ENCODE measurements around the gene TRAPPC2L.

Gene TRAPPC2L

GRCh38 chr16:88867581-88868246 lies 10.8 kb downstream of the TRAPPC2L start:
- Histone ChIP-seq H3K27ac (ENCODE audit: low read depth, low read length) (no peak overlapping the region), H3K9ac (ENCODE audit: low read depth in 1 of 2, low read length in 2 of 2) (no peak overlapping the region), H3K36me3 (ENCODE audit: control insufficient read depth in 1 of 2, insufficient read depth in 2 of 2, low read length in 2 of 2) (peaks cover 0 to 2% of the 10 kb centered on the region in 2 donors), H3K4me1 (ENCODE audit: control insufficient read depth in 1 of 2, insufficient read depth in 2 of 2, low read length in 2 of 2) (no peaks in the 10 kb centered on the region), H3K9me3 (ENCODE audit: control insufficient read depth in 1 of 2, low read length in 2 of 2) (no peaks in the 10 kb centered on the region), H3K27me3 (ENCODE audit: control insufficient read depth in 1 of 2, insufficient read depth in 2 of 2, low read length in 2 of 2) (peaks cover 23 to 26% of the 10 kb centered on the region in 2 donors), H3K4me3 (ENCODE audit: low read depth in 1 of 2, low read length in 2 of 2) (no peak overlapping the region)

DNA sequence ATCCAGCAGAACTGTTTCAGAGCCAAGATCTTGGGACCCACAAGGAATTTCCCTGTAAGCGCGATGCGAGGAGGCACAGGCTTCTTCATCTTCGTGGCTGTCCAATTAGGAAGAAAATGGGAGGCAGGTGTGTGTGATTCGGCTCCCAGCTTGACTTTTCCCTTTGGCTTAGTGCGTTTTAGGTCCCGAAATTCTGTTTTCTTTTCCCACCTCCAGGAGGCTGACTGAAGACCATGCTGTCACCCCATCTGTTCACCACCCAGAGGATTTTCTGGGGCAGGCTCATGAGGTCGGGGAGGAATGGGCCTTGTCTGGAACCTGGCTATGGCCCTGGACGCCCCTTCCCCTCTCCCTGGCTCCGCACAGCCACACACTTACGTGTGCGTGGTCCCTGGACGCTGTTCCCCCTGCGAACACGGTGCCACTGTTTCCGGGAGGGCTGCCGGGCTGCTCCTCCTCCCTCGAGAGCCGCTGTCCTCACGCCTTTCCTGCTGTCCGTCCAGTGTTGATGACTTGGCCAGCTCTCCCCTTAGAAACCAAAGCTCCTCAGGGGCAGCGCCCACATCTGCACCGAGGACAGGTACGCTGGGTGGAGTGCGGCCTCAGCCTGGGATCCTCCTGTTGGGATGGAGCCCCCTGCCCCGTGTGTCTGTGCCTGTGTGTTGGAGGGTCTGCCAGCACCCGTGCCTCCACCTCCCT lies 12.2 kb downstream of the TRAPPC2L start:
- Histone ChIP-seq H3K4me1 (ENCODE audit: control insufficient read depth in 1 of 2, insufficient read depth in 2 of 2, low read length in 2 of 2) (no peaks in the 10 kb centered on the region), H3K36me3 (ENCODE audit: control insufficient read depth in 1 of 2, insufficient read depth in 2 of 2, low read length in 2 of 2) (no peaks in the 10 kb centered on the region), H3K4me3 (ENCODE audit: low read depth in 1 of 2, low read length in 2 of 2) (no peak overlapping the region), H3K27ac (ENCODE audit: low read depth, low read length) (no peak overlapping the region), H3K9me3 (ENCODE audit: control insufficient read depth in 1 of 2, low read length in 2 of 2) (no peaks in the 10 kb centered on the region), H3K27me3 (ENCODE audit: control insufficient read depth in 1 of 2, insufficient read depth in 2 of 2, low read length in 2 of 2) (peaks cover 23 to 30% of the 10 kb centered on the region in 2 donors), H3K9ac (ENCODE audit: low read depth in 1 of 2, low read length in 2 of 2) (no peak overlapping the region)

DNA sequence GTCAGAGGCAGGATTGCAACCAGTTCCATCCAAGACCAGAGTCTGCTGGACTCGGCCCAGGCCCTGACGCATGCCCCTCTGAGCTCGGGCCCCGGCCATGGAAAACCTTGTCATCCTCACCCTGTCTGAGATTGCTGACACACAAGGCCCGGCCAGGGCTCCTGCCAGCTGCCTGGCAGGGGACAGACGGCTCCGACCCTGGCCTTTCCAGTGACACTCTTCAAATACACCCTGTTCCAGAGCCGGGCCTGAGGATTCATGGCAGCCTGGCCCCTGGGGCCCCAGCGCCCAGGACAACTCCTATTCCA lies 12.7 kb downstream of the TRAPPC2L start:
- H3K4me1 ChIP-seq (ENCODE audit: control insufficient read depth in 1 of 2, insufficient read depth in 2 of 2, low read length in 2 of 2) = no peaks in the 10 kb centered on the region
- peaks cover 23 to 30% of the 10 kb centered on the region in 2 donors for H3K27me3 ChIP-seq (ENCODE audit: control insufficient read depth in 1 of 2, insufficient read depth in 2 of 2, low read length in 2 of 2)
- H3K9me3 ChIP-seq (ENCODE audit: control insufficient read depth in 1 of 2, low read length in 2 of 2) = no peaks in the 10 kb centered on the region
- no peak overlapping the region for H3K4me3 ChIP-seq (ENCODE audit: low read depth in 1 of 2, low read length in 2 of 2)
- H3K9ac ChIP-seq (ENCODE audit: low read depth in 1 of 2, low read length in 2 of 2) = no peak overlapping the region
- no peaks in the 10 kb centered on the region for H3K36me3 ChIP-seq (ENCODE audit: control insufficient read depth in 1 of 2, insufficient read depth in 2 of 2, low read length in 2 of 2)
- no peak overlapping the region for H3K27ac ChIP-seq (ENCODE audit: low read depth, low read length)

DNA sequence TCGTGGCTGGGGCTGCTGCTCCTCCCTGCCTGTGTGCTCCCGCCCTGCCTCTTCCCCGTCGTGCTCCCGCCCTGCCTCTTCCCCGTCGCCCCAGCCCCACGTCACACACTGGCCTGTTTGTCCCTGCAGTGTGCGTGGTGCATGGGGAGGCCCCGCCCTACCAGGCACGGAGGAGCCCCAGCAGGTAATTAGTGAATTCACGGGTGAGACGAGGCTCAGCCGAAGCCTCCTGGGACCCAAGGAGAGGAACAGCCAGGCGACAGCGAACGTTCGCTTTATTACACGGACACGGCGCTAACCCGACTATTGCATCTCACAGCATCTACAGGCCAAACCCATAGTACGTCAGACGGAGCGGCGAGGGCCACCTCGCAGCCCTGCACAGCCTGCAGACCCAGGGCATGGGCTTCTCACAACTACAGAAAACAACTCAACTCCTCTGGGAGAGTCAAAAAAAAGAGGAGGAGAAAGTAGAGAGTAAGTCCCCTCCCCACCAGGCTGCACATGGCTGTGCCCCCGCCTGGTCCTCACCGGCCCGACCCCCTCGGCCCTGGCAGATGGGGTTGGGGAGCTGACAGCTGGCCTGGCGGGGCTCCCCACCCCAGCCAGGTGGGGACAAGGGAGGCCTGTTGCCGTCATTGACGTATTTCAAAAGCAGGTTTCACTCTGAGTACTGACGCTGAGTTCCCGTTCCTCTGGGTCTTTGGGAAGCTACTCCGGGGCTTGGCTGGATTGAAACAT lies 13.9 kb downstream of the TRAPPC2L start:
- Histone ChIP-seq H3K27ac (ENCODE audit: low read depth, low read length) (no peak overlapping the region), H3K9ac (ENCODE audit: low read depth in 1 of 2, low read length in 2 of 2) (peak overlapping the region in 1 of 2 donors; percentile 48), H3K9me3 (ENCODE audit: control insufficient read depth in 1 of 2, low read length in 2 of 2) (no peaks in the 10 kb centered on the region), H3K36me3 (ENCODE audit: control insufficient read depth in 1 of 2, insufficient read depth in 2 of 2, low read length in 2 of 2) (no peaks in the 10 kb centered on the region), H3K4me3 (ENCODE audit: low read depth in 1 of 2, low read length in 2 of 2) (peak overlapping the region in 1 of 2 donors; percentile 32), H3K27me3 (ENCODE audit: control insufficient read depth in 1 of 2, insufficient read depth in 2 of 2, low read length in 2 of 2) (peaks cover 23 to 30% of the 10 kb centered on the region in 2 donors), H3K4me1 (ENCODE audit: control insufficient read depth in 1 of 2, insufficient read depth in 2 of 2, low read length in 2 of 2) (no peaks in the 10 kb centered on the region)

DNA sequence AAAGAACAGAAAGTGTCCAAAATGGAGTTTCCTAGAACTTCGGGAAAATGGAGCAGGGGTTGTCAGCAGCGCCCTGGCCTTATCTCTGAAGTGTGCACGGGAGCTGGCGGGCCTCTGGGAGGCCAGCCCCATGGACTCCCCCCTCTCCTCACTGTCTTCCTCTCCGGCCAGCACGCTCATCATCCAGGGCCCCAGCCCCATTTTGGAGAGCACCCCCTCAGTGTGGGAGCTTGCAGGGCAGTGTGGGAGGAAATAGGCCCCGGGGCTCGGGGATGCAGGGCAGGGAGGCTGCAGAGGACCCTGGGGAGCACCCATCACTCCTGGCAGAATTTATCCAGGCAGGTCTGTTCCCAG lies 14.4 kb downstream of the TRAPPC2L start:
- Histone ChIP-seq H3K27me3 (ENCODE audit: control insufficient read depth in 1 of 2, insufficient read depth in 2 of 2, low read length in 2 of 2) (peaks cover 23 to 27% of the 10 kb centered on the region in 2 donors), H3K9ac (ENCODE audit: low read depth in 1 of 2, low read length in 2 of 2) (peak overlapping the region in 1 of 2 donors; percentile 48), H3K4me1 (ENCODE audit: control insufficient read depth in 1 of 2, insufficient read depth in 2 of 2, low read length in 2 of 2) (no peaks in the 10 kb centered on the region), H3K27ac (ENCODE audit: low read depth, low read length) (no peak overlapping the region), H3K36me3 (ENCODE audit: control insufficient read depth in 1 of 2, insufficient read depth in 2 of 2, low read length in 2 of 2) (no peaks in the 10 kb centered on the region), H3K9me3 (ENCODE audit: control insufficient read depth in 1 of 2, low read length in 2 of 2) (no peaks in the 10 kb centered on the region), H3K4me3 (ENCODE audit: low read depth in 1 of 2, low read length in 2 of 2) (no peak overlapping the region)

- H3K9ac ChIP-seq (ENCODE audit: low read depth in 1 of 2, low read length in 2 of 2) = no peak overlapping the region
- H3K36me3 ChIP-seq (ENCODE audit: control insufficient read depth in 1 of 2, insufficient read depth in 2 of 2, low read length in 2 of 2) = no peaks in the 10 kb centered on the region
- no peak overlapping the region for H3K4me3 ChIP-seq (ENCODE audit: low read depth in 1 of 2, low read length in 2 of 2)
- H3K4me1 ChIP-seq (ENCODE audit: control insufficient read depth in 1 of 2, insufficient read depth in 2 of 2, low read length in 2 of 2) = no peaks in the 10 kb centered on the region
- H3K9me3 ChIP-seq (ENCODE audit: control insufficient read depth in 1 of 2, low read length in 2 of 2) = no peaks in the 10 kb centered on the region
- peaks cover 23 to 24% of the 10 kb centered on the region in 2 donors for H3K27me3 ChIP-seq (ENCODE audit: control insufficient read depth in 1 of 2, insufficient read depth in 2 of 2, low read length in 2 of 2)
- no peak overlapping the region for H3K27ac ChIP-seq (ENCODE audit: low read depth, low read length)
Observed at GRCh38 chr16:88871730-88872416, 14.9 kb downstream of the TRAPPC2L start.

- H3K4me1 ChIP-seq (ENCODE audit: control insufficient read depth in 1 of 2, insufficient read depth in 2 of 2, low read length in 2 of 2) = no peaks in the 10 kb centered on the region
- no peak overlapping the region for H3K27ac ChIP-seq (ENCODE audit: low read depth, low read length)
- H3K36me3 ChIP-seq (ENCODE audit: control insufficient read depth in 1 of 2, insufficient read depth in 2 of 2, low read length in 2 of 2) = no peaks in the 10 kb centered on the region
- no peak overlapping the region for H3K9ac ChIP-seq (ENCODE audit: low read depth in 1 of 2, low read length in 2 of 2)
- H3K27me3 ChIP-seq (ENCODE audit: control insufficient read depth in 1 of 2, insufficient read depth in 2 of 2, low read length in 2 of 2) = peaks cover 20 to 23% of the 10 kb centered on the region in 2 donors
- no peak overlapping the region for H3K4me3 ChIP-seq (ENCODE audit: low read depth in 1 of 2, low read length in 2 of 2)
- no peaks in the 10 kb centered on the region for H3K9me3 ChIP-seq (ENCODE audit: control insufficient read depth in 1 of 2, low read length in 2 of 2)
Observed at GRCh38 chr16:88872650-88873331, 15.9 kb downstream of the TRAPPC2L start.

DNA sequence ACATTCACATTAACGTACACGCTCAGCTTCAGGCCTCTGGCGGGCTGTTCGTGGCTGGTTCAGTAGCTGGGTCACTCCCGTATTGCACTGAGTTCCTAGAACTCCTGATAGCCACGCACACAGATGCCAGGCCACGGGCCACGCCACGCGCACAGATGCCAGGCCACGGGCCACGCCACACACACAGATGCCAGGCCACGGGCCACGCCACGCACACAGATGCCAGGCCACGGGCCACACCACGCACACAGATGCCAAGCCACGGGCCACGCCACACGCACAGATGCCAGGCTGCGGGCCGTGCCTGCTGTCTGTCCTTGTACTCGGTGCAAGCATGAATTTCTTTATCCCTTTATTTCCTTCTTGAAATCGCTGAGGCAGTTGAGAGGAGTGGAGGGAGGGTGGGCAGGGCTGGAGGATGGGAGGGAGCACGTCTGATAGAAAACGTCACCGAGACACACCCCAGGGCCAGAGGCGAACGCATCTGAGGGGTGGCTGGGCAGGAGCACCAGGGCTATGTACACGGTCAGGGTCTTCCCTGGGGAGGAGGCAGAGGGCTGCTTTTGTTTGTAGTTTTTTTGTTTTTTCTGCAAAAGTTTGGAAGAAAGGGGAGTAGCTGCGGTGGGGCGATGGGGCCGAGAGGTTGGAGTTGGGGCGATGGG lies 18.1 kb downstream of the TRAPPC2L start:
- Histone ChIP-seq H3K27me3 (ENCODE audit: control insufficient read depth in 1 of 2, insufficient read depth in 2 of 2, low read length in 2 of 2) (peaks cover 12 to 14% of the 10 kb centered on the region in 2 donors), H3K9me3 (ENCODE audit: control insufficient read depth in 1 of 2, low read length in 2 of 2) (no peaks in the 10 kb centered on the region), H3K4me1 (ENCODE audit: control insufficient read depth in 1 of 2, insufficient read depth in 2 of 2, low read length in 2 of 2) (peaks cover 0 to 2% of the 10 kb centered on the region in 2 donors), H3K4me3 (ENCODE audit: low read depth in 1 of 2, low read length in 2 of 2) (no peak overlapping the region), H3K27ac (ENCODE audit: low read depth, low read length) (no peak overlapping the region), H3K36me3 (ENCODE audit: control insufficient read depth in 1 of 2, insufficient read depth in 2 of 2, low read length in 2 of 2) (no peaks in the 10 kb centered on the region), H3K9ac (ENCODE audit: low read depth in 1 of 2, low read length in 2 of 2) (no peak overlapping the region)

GRCh38 chr16:88875703-88876234 lies 18.8 kb downstream of the TRAPPC2L start:
- Histone ChIP-seq H3K4me1 (ENCODE audit: control insufficient read depth in 1 of 2, insufficient read depth in 2 of 2, low read length in 2 of 2) (peaks cover 0 to 9% of the 10 kb centered on the region in 2 donors), H3K27me3 (ENCODE audit: control insufficient read depth in 1 of 2, insufficient read depth in 2 of 2, low read length in 2 of 2) (peaks cover 12 to 13% of the 10 kb centered on the region in 2 donors), H3K9me3 (ENCODE audit: control insufficient read depth in 1 of 2, low read length in 2 of 2) (no peaks in the 10 kb centered on the region)

More at GRCh38 chr16:88875703-88876234, 18.8 kb downstream of the TRAPPC2L start:
- Histone ChIP-seq H3K27ac (ENCODE audit: low read depth, low read length) (no peak overlapping the region), H3K4me3 (ENCODE audit: low read depth in 1 of 2, low read length in 2 of 2) (no peak overlapping the region), H3K36me3 (ENCODE audit: control insufficient read depth in 1 of 2, insufficient read depth in 2 of 2, low read length in 2 of 2) (no peaks in the 10 kb centered on the region), H3K9ac (ENCODE audit: low read depth in 1 of 2, low read length in 2 of 2) (no peak overlapping the region)
